ENCODE data around the gene CEP170.

GRCh38 chr1:243301059-243301458 lies 46.0 kb upstream of the CEP170 start:
- TF ChIP-seq CTCF (IDR thresholded peaks at IDR 0.05), result no peak
- TF ChIP-seq POLR2A (IDR thresholded peaks at IDR 0.05), result no peak

Data from Peyer's patch (tissue), 4 donors.